ENCODE data around the gene MAP3K14.

DNA sequence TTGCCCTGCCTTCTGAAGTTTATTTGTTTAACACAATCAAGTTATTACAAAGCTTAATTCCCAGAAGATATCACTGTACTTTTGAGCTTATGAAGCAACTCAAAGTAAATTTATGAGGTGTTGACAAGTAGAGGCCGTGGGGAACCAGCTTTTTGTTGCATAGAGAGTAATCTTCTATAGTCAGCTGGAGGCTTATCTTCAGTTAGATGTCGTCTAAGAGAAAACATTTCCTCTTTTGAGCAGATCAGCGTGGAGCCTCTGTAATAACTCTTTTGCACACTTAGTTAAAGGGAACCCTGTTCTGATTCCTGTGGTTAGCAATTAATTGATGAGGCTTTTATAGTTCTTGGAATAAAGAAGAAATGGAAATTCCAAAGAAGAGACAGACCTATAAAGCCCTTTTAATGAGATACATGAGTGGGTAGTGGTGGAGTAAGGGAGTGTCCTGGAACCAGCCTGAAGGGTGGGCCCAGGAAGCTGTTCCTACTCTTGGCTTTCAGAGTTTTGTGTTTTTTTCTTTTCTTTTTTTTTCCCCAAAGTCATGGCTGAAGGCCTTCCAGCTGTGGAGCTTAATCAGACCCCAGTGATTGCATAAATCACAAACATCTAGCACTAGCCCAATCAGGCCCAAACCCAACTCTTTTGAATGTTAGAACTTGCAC lies 28.9 kb upstream of the MAP3K14 start:
- TF ChIP-seq, protein P1, sequence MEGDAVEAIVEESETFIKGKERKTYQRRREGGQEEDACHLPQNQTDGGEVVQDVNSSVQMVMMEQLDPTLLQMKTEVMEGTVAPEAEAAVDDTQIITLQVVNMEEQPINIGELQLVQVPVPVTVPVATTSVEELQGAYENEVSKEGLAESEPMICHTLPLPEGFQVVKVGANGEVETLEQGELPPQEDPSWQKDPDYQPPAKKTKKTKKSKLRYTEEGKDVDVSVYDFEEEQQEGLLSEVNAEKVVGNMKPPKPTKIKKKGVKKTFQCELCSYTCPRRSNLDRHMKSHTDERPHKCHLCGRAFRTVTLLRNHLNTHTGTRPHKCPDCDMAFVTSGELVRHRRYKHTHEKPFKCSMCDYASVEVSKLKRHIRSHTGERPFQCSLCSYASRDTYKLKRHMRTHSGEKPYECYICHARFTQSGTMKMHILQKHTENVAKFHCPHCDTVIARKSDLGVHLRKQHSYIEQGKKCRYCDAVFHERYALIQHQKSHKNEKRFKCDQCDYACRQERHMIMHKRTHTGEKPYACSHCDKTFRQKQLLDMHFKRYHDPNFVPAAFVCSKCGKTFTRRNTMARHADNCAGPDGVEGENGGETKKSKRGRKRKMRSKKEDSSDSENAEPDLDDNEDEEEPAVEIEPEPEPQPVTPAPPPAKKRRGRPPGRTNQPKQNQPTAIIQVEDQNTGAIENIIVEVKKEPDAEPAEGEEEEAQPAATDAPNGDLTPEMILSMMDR (IDR thresholded peaks at IDR 0.05), result no peak
- no peak for TF ChIP-seq POLR2A (IDR thresholded peaks at IDR 0.05)
- no peak for TF ChIP-seq POLR2AphosphoS5 (IDR thresholded peaks at IDR 0.05)

All from prostate gland (tissue), 2 donors.